Pancreas (tissue), 10 donors: ENCODE measurements around the gene HCRT. TPM values are rescaled to one million over a fixed set of nuclear protein-coding genes. Genes with fewer than 3 reads are reported as not detected.
"Not testable (repeated sequence)": the region's sequence is repeated elsewhere in the genome, so short reads cannot be mapped to it uniquely, and the experiment has no call there.

ENCODE experiments used
- ATAC-seq, 4 donors: fragments of 200-7000 bp; cut with Tn5 transposase; one replicate each; pipeline versions ENCODE4 v1.8.0 to v1.9.1; 2020; ENCODE audit warnings: mild to moderate bottlenecking in 4 of 4, moderate library complexity in 4 of 4
- DNase-seq, 6 donors: peaks; one replicate each; pipeline ENCODE4 v3.0.0-alpha.2; 2020
- FAIRE-seq: peaks from 2 replicates; lab custom pipeline; 2012; peaks lifted over from hg19 to GRCh38; lab: Jason Lieb, UNC
- H3K27ac ChIP-seq, 4 donors: fragments of 200-600 bp; sonication (generic); 1 replicate in 3 of 4; 2 replicates in 1 of 4; pipeline versions ENCODE4 v1.5.0 to v1.8.0; 2020
- H3K27me3 ChIP-seq, 4 donors: fragments of 200-600 bp; one replicate each; pipeline ENCODE4 v1.8.0; 2021
- H3K36me3 ChIP-seq, 3 donors: fragments of 200-600 bp; sonication (generic) in 1 of 3; one replicate each; pipeline versions ENCODE4 v1.5.0 to v1.8.0; 2020 to 2021
- H3K4me1 ChIP-seq, 3 donors: fragments of 200-600 bp; one replicate each; pipeline ENCODE4 v1.8.0; 2021
- H3K4me3 ChIP-seq, 4 donors: fragments of 200-600 bp; sonication (generic) in 2 of 4; one replicate each; pipeline versions ENCODE4 v1.5.0 to v1.8.0; 2020 to 2021
- H3K9me3 ChIP-seq, 4 donors: fragments of 200-600 bp; one replicate each; pipeline ENCODE4 v1.8.0; 2021
- WGBS, 2 donors: extraction: QIAGEN DNeasy Blood & Tissue Kit; methylation state at CpG; one replicate each; pipeline ENCODE4 v1.1.7; 2013; 5-methylcytosine and 5-hydroxymethylcytosine counted together
- intact Hi-C, 3 donors: fragments of 100-400 bp; cut with DNase I; formaldehyde crosslinking; loops; one replicate each; pipeline versions ENCODE4 v1.11.1 to v1.14.2; 2022
- polyA plus RNA-seq, 2 donors: library from polyadenylated mRNA; stranded (reverse); fragments of 200-250 nt; gene quantifications; one replicate each; pipeline ENCODE4 v1.2.3, GENCODE V29; 2013
- total RNA-seq, 6 donors: library from RNA; stranded (reverse); fragmentation: NEBNext Ultra II Directional in 4 of 6; extraction: Animal tissue kit (Norgen Biotek cat#: 25700) in 4 of 6; gene quantifications; one replicate each; pipeline versions ENCODE4 v1.2.1 to v1.2.4, GENCODE V29; 2021 to 2023
- TF ChIP-seq, protein P1 (sequence below), 4 donors: fragments of 200-600 bp; sonication (generic) in 3 of 4; IDR thresholded peaks; one replicate each; pipeline versions ENCODE4 v1.5.0 to v1.8.0; 2021; ENCODE audit warnings: antibody characterized with exemption in 4 of 4
- donor health status: healthy with polysubstance abuse.
- donor health status: DM: no; HTN: no; CAD: no; lungs with moderate emphysema.
- donor health status: DM: no; HTN: no; CAD: no.
- donor health status: control.
- donor health status: control.
- donor health status: Bipolar disorder and iron deficiency.
- donor health status: DM: yes; HTN: yes; CAD: no.
- donor health status: DM: no; HTN: no; CAD: no.
- donor health status: DM: no; HTN: no; CAD: no.
- donor health status: DM: yes; HTN: yes; CAD: no.

Gene HCRT
- total and polyA plus RNA-seq, 8 donors = not detected

DNA sequence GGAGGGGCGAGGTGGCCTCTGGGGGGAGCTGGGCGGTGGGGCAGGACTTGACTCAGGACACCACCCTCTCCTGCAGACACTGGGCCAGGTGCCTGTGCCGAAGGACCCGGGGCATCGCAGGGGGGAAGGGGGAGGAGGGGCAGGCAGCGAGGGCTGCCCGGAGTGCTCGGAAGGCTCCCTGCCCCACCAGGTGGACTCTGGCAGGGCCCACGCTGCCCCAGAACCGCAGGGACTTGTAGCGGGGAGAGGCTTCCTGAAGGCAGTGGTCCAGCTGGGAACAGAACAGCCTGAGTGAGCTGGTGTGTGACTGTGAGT lies 4.4 kb upstream of the HCRT start:
- ATAC-seq (no peak), DNase-seq (peak in 1 of 6 donors; percentile 69), FAIRE-seq (no peak)
- TF ChIP-seq, protein P1, sequence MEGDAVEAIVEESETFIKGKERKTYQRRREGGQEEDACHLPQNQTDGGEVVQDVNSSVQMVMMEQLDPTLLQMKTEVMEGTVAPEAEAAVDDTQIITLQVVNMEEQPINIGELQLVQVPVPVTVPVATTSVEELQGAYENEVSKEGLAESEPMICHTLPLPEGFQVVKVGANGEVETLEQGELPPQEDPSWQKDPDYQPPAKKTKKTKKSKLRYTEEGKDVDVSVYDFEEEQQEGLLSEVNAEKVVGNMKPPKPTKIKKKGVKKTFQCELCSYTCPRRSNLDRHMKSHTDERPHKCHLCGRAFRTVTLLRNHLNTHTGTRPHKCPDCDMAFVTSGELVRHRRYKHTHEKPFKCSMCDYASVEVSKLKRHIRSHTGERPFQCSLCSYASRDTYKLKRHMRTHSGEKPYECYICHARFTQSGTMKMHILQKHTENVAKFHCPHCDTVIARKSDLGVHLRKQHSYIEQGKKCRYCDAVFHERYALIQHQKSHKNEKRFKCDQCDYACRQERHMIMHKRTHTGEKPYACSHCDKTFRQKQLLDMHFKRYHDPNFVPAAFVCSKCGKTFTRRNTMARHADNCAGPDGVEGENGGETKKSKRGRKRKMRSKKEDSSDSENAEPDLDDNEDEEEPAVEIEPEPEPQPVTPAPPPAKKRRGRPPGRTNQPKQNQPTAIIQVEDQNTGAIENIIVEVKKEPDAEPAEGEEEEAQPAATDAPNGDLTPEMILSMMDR (IDR thresholded peaks at IDR 0.05) = no peak
- H3K9me3 ChIP-seq = no peaks in the 10 kb centered on the region
- peaks cover 0 to 6% (median 5%) of the 10 kb centered on the region in 3 donors for H3K4me1 ChIP-seq
- no peaks in the 10 kb centered on the region for H3K27me3 ChIP-seq
- intact Hi-C loops = no loop called here
- no peak overlapping the region for H3K27ac ChIP-seq
- no peak overlapping the region for H3K4me3 ChIP-seq
- no peaks in the 10 kb centered on the region for H3K36me3 ChIP-seq
- 81 to 82% methylated on average over 10 to 11 of the region's 11 CpGs for WGBS, 2 donors

- H3K9me3 ChIP-seq = no peaks in the 10 kb centered on the region
- no peak overlapping the region for H3K27ac ChIP-seq
- 76 to 80% methylated on average over 19 of the region's 19 CpGs for WGBS, 2 donors
- TF ChIP-seq, protein P1 (IDR thresholded peaks at IDR 0.05) = no peak
- no peaks in the 10 kb centered on the region for H3K36me3 ChIP-seq
- H3K27me3 ChIP-seq = no peaks in the 10 kb centered on the region
- ATAC-seq (no peak), FAIRE-seq (no peak), DNase-seq (no peak)
- peaks cover 0 to 6% (median 5%) of the 10 kb centered on the region in 3 donors for H3K4me1 ChIP-seq
- intact Hi-C loops = no loop called here
- no peak overlapping the region for H3K4me3 ChIP-seq
Measured at GRCh38 chr17:42188749-42189650, 3.7 kb upstream of the HCRT start.

- Histone ChIP-seq H3K27me3 (no peaks in the 10 kb centered on the region), H3K4me1 (peaks cover 0 to 4% (median 0%) of the 10 kb centered on the region in 3 donors), H3K27ac (no peak overlapping the region), H3K36me3 (no peaks in the 10 kb centered on the region), H3K4me3 (no peak overlapping the region), H3K9me3 (no peaks in the 10 kb centered on the region)
- ATAC-seq (no peak), DNase-seq (no peak), FAIRE-seq (no peak)
- 64% methylated on average over 2 of the region's 2 CpGs for WGBS, 2 donors
- intact Hi-C loops = no loop called here
- TF ChIP-seq, protein P1 (IDR thresholded peaks at IDR 0.05) = no peak
Measured at GRCh38 chr17:42187833-42188232, 2.6 kb upstream of the HCRT start.

DNA sequence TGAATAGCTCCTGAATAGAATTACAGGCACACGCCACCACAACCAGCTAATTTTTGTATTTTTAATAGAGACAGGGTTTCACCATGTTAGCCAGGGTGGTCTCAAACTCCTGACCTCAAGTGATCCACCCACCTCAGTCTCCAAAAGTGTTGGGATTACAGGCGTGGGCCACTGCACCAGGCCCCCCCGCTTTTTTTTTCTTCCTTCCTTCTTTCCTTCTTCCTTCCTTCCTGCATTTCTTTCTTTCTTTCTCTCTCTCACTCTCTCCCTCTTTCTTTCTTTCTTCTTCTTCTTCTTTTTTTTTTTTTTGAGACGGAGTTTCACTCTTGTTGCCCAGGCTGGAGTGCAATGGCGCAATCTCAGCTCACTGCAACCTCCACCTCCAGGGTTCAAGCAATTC lies 939 bp upstream of the HCRT start:
- ATAC-seq, H3K4me3 ChIP-seq, H3K36me3 ChIP-seq, H3K9me3 ChIP-seq, intact Hi-C loops, H3K27ac ChIP-seq, H3K4me1 ChIP-seq, DNase-seq, H3K27me3 ChIP-seq, FAIRE-seq: not testable (repeated sequence)
- WGBS, 2 donors = 87% methylated on average over 5 of the region's 5 CpGs

DNA sequence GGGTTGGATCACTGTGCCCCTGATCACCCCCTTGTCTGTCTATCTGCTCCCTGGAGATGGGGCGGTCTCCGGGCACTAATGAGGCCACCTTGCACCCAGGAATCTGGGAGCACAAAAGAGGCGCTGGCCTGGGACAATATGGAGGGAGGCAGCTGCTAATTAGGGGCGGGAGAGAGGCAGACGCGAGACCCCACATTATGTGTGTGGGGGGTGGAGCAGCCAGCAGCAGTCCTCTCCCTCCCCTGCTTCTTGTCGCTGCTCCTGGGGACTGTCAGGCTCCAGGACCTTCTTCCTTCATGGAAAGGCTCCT lies 324 bp upstream of the HCRT start:
- H3K27me3 ChIP-seq = no peaks in the 10 kb centered on the region
- peaks cover 0 to 6% (median 4%) of the 10 kb centered on the region in 3 donors for H3K4me1 ChIP-seq
- H3K27ac ChIP-seq = no peak overlapping the region
- TF ChIP-seq, protein P1 (IDR thresholded peaks at IDR 0.05) = no peak
- FAIRE-seq = no peak
- no peaks in the 10 kb centered on the region for H3K9me3 ChIP-seq
- intact Hi-C loops = no loop called here
- no peak for ATAC-seq
- no peaks in the 10 kb centered on the region for H3K36me3 ChIP-seq
- no peak for DNase-seq
- H3K4me3 ChIP-seq = no peak overlapping the region
- 82 to 87% methylated on average over 7 of the region's 7 CpGs for WGBS, 2 donors
